Thymus (tissue), 11 donors: ENCODE results near the gene ESRRB. TPM values are rescaled to one million over a fixed set of nuclear protein-coding genes. Genes with fewer than 3 reads are reported as not detected.

Source experiments
- DNase-seq, 9 donors: peaks; one replicate each; pipeline ENCODE4 v3.0.0-alpha.2; 2013; ENCODE audit warnings: low spot score in 9 of 9, low read depth in 6 of 9, missing footprints in 1 of 9
- H3K27ac ChIP-seq, 2 donors: one replicate each; pipeline ENCODE4 v1.5.1; 2013; ENCODE audit warnings: control low read depth in 1 of 2, low read depth in 1 of 2, low read length in 1 of 2, mild to moderate bottlenecking in 1 of 2, moderate library complexity in 1 of 2
- H3K27me3 ChIP-seq, 2 donors: one replicate each; pipeline ENCODE4 v1.5.1; 2013; ENCODE audit warnings: low read length in 1 of 2; ENCODE audit not compliant: control insufficient read depth in 2 of 2, insufficient read depth in 1 of 2
- H3K36me3 ChIP-seq, 2 donors: one replicate each; pipeline ENCODE4 v1.5.1; 2013; ENCODE audit warnings: low read length in 1 of 2, mild to moderate bottlenecking in 1 of 2, moderate library complexity in 1 of 2; ENCODE audit not compliant: control insufficient read depth in 2 of 2, insufficient read depth in 2 of 2
- H3K4me1 ChIP-seq, 2 donors: one replicate each; pipeline ENCODE4 v1.5.1; 2013; ENCODE audit warnings: low read length in 2 of 2; ENCODE audit not compliant: control insufficient read depth in 2 of 2, insufficient read depth in 2 of 2
- H3K4me3 ChIP-seq, 2 donors: one replicate each; pipeline ENCODE4 v1.5.1; 2013; ENCODE audit warnings: low read length in 2 of 2, control low read depth in 1 of 2, mild to moderate bottlenecking in 1 of 2
- H3K9me3 ChIP-seq, 2 donors: one replicate each; pipeline ENCODE4 v1.5.1; 2013; ENCODE audit warnings: low read length in 1 of 2, mild to moderate bottlenecking in 1 of 2; ENCODE audit not compliant: control insufficient read depth in 2 of 2, insufficient read depth in 1 of 2
- WGBS: extraction: QIAGEN DNeasy Blood & Tissue Kit; methylation state at CpG from one replicate; pipeline ENCODE4 v1.1.7; 2013; 5-methylcytosine and 5-hydroxymethylcytosine counted together
- polyA plus RNA-seq: library from polyadenylated mRNA; stranded (reverse); fragments of 200-250 nt; gene quantifications from one replicate; pipeline ENCODE4 v1.2.3, GENCODE V29; 2013
- total RNA-seq: library from RNA; stranded (reverse); fragments of 120-200 nt; gene quantifications from one replicate; pipeline ENCODE4 v1.2.4, GENCODE V29; 2013
- donor health status: healthy.

Gene ESRRB
- total and polyA plus RNA-seq, 2 donors, result 0.47 to 0.66 TPM

- H3K36me3 ChIP-seq, result no peaks in the 10 kb centered on the region
- WGBS, result 89% methylated on average over 6 of the region's 6 CpGs
- no peaks in the 10 kb centered on the region for H3K27me3 ChIP-seq
- H3K27ac ChIP-seq, result no peak overlapping the region
- H3K4me1 ChIP-seq, result no peaks in the 10 kb centered on the region
- DNase-seq, result no peak
- no peak overlapping the region for H3K4me3 ChIP-seq
- no peaks in the 10 kb centered on the region for H3K9me3 ChIP-seq
Observed at GRCh38 chr14:76500011-76500410, 124.1 kb downstream of the ESRRB start.

GRCh38 chr14:76500480-76500879, 124.5 kb downstream of the ESRRB start:
- no peaks in the 10 kb centered on the region for H3K27me3 ChIP-seq
- no peaks in the 10 kb centered on the region for H3K9me3 ChIP-seq
- H3K4me1 ChIP-seq, result no peaks in the 10 kb centered on the region
- H3K36me3 ChIP-seq, result no peaks in the 10 kb centered on the region
- DNase-seq, result no peak
- H3K4me3 ChIP-seq, result no peak overlapping the region
- 87% methylated on average over 6 of the region's 6 CpGs for WGBS
- no peak overlapping the region for H3K27ac ChIP-seq

- DNase-seq, result no peak
- no peaks in the 10 kb centered on the region for H3K27me3 ChIP-seq
Observed at GRCh38 chr14:76501156-76501720, 125.3 kb downstream of the ESRRB start.

GRCh38 chr14:76502219-76502618, 126.3 kb downstream of the ESRRB start:
- WGBS, result 97% methylated on average over 4 of the region's 4 CpGs
- Histone ChIP-seq H3K4me1 (no peaks in the 10 kb centered on the region), H3K4me3 (no peak overlapping the region), H3K27me3 (no peaks in the 10 kb centered on the region), H3K9me3 (no peaks in the 10 kb centered on the region), H3K36me3 (no peaks in the 10 kb centered on the region), H3K27ac (no peak overlapping the region)
- no peak for DNase-seq

More at GRCh38 chr14:76501156-76501720, 125.3 kb downstream of the ESRRB start:
- Histone ChIP-seq H3K9me3 (no peaks in the 10 kb centered on the region), H3K27ac (no peak overlapping the region), H3K4me3 (no peak overlapping the region), H3K36me3 (no peaks in the 10 kb centered on the region), H3K4me1 (no peaks in the 10 kb centered on the region)
- 92% methylated on average over 7 of the region's 7 CpGs for WGBS

- no peak for DNase-seq
- Histone ChIP-seq H3K4me1 (no peaks in the 10 kb centered on the region), H3K27ac (no peak overlapping the region), H3K27me3 (no peaks in the 10 kb centered on the region), H3K4me3 (no peak overlapping the region), H3K9me3 (no peaks in the 10 kb centered on the region), H3K36me3 (no peaks in the 10 kb centered on the region)
- WGBS, result 97% methylated on average over 3 of the region's 3 CpGs
Observed at GRCh38 chr14:76502638-76503037, 126.7 kb downstream of the ESRRB start.

- no peaks in the 10 kb centered on the region for H3K36me3 ChIP-seq
- H3K27ac ChIP-seq, result no peak overlapping the region
- DNase-seq, result no peak
- H3K9me3 ChIP-seq, result no peaks in the 10 kb centered on the region
- no peaks in the 10 kb centered on the region for H3K4me1 ChIP-seq
- no peak overlapping the region for H3K4me3 ChIP-seq
- 84% methylated on average over 7 of the region's 7 CpGs for WGBS
- no peaks in the 10 kb centered on the region for H3K27me3 ChIP-seq
Observed at GRCh38 chr14:76509311-76509710, 133.4 kb downstream of the ESRRB start.

- Histone ChIP-seq H3K4me1 (no peaks in the 10 kb centered on the region), H3K9me3 (no peaks in the 10 kb centered on the region), H3K36me3 (no peaks in the 10 kb centered on the region), H3K27ac (no peak overlapping the region), H3K4me3 (no peak overlapping the region), H3K27me3 (peaks cover 0 to 2% of the 10 kb centered on the region in 2 donors)
- no peak for DNase-seq
- 90% methylated on average over 3 of the region's 3 CpGs for WGBS
Observed at GRCh38 chr14:76510181-76510580, 134.2 kb downstream of the ESRRB start.

- H3K27me3 ChIP-seq, result peaks cover 0 to 2% of the 10 kb centered on the region in 2 donors
- no peak overlapping the region for H3K4me3 ChIP-seq
- H3K27ac ChIP-seq, result no peak overlapping the region
- peak in 1 of 9 donors; percentile 13 for DNase-seq
- no peaks in the 10 kb centered on the region for H3K9me3 ChIP-seq
- no peaks in the 10 kb centered on the region for H3K4me1 ChIP-seq
- no peaks in the 10 kb centered on the region for H3K36me3 ChIP-seq
- 65% methylated on average over 6 of the region's 6 CpGs for WGBS
Observed at GRCh38 chr14:76514213-76514998, 138.5 kb downstream of the ESRRB start.

- 71% methylated on average over 3 of the region's 3 CpGs for WGBS
- H3K27ac ChIP-seq, result no peak overlapping the region
- H3K4me1 ChIP-seq, result no peaks in the 10 kb centered on the region
- H3K4me3 ChIP-seq, result no peak overlapping the region
- H3K9me3 ChIP-seq, result no peaks in the 10 kb centered on the region
- peak in 1 of 9 donors; percentile 6 for DNase-seq
- peaks cover 0 to 2% of the 10 kb centered on the region in 2 donors for H3K27me3 ChIP-seq
- no peaks in the 10 kb centered on the region for H3K36me3 ChIP-seq
Observed at GRCh38 chr14:76516884-76517283, 140.9 kb downstream of the ESRRB start.
